H1 (cell line): ENCODE measurements around the gene CDK3. TPM values are rescaled to one million over a fixed set of nuclear protein-coding genes. Genes with fewer than 3 reads are reported as not detected.

Source experiments
- CTCF ChIA-PET: fragments of 300-600 bp; sonication (Branson Sonifier 250); formaldehyde crosslinking; loops from one replicate; lab custom pipeline; 2021; ENCODE audit not compliant: partially characterized antibody; lab: Charles Lee
- POLR2A ChIA-PET: fragments of 300-600 bp; sonication (Branson Sonifier 250); formaldehyde crosslinking; loops from one replicate; lab custom pipeline; 2021; ENCODE audit warnings: inconsistent platforms; ENCODE audit not compliant: partially characterized antibody; lab: Charles Lee
- DNase-seq, 2 experiments: peaks; one replicate each; pipeline versions ENCODE4 v3.0.0 to v3.0.0-alpha.2; 2010 to 2022; ENCODE audit warnings: low spot score in 2 of 2, low read depth in 1 of 2, mixed read lengths in 1 of 2
- FAIRE-seq: peaks from 2 replicates; lab custom pipeline; 2011; peaks lifted over from hg19 to GRCh38; lab: Jason Lieb, UNC
- H2AFZ ChIP-seq: 2 replicates; pipeline ENCODE4 v1.8.1; 2012; ENCODE audit warnings: low read length, inconsistent platforms
- H2AK5ac ChIP-seq: 2 replicates; pipeline ENCODE4 v1.6.1; 2013; ENCODE audit warnings: low read depth, low read length
- H2BK120ac ChIP-seq: replicated peaks from 2 replicates; pipeline ENCODE3; 2013; ENCODE audit warnings: low read depth, low read length, inconsistent platforms
- H2BK12ac ChIP-seq: 2 replicates; pipeline ENCODE4 v1.6.1; 2013; ENCODE audit warnings: low read depth, low read length
- H2BK15ac ChIP-seq: 2 replicates; pipeline ENCODE4 v1.6.1; 2013; ENCODE audit warnings: low read length
- H2BK20ac ChIP-seq: 2 replicates; pipeline ENCODE4 v1.6.1; 2013; ENCODE audit warnings: low read length
- H2BK5ac ChIP-seq: 2 replicates; pipeline ENCODE4 v1.6.1; 2013; ENCODE audit warnings: low read depth, low read length
- H3K14ac ChIP-seq: 2 replicates; pipeline ENCODE4 v1.6.1; 2013; ENCODE audit warnings: inconsistent platforms; ENCODE audit not compliant: insufficient read length
- H3K18ac ChIP-seq: 2 replicates; pipeline ENCODE4 v1.6.1; 2013; ENCODE audit warnings: low read length; ENCODE audit errors: extremely low read depth
- H3K23ac ChIP-seq: 2 replicates; pipeline ENCODE4 v1.6.1; 2013; ENCODE audit warnings: inconsistent platforms; ENCODE audit not compliant: insufficient read length
- H3K23me2 ChIP-seq: 2 replicates; pipeline ENCODE4 v1.6.1; 2013; ENCODE audit warnings: low read depth, low read length
- H3K27ac ChIP-seq: 2 replicates; pipeline ENCODE4 v1.6.1; 2011; ENCODE audit warnings: low read depth, low read length, inconsistent platforms
- H3K27me3 ChIP-seq, 4 experiments: replicated peaks in 1 of 4; 1 replicate in 1 of 4; 2 replicates in 3 of 4; pipeline versions ENCODE4 v1.6.1 to v1.8.1; 2011 to 2013; ENCODE audit warnings: low read length in 3 of 4, mild to moderate bottlenecking in 3 of 4, inconsistent platforms in 2 of 4, mixed read lengths in 2 of 4, moderate library complexity in 1 of 4; ENCODE audit not compliant: control insufficient read depth in 3 of 4, insufficient read depth in 3 of 4; ENCODE audit errors: extremely low read depth in 1 of 4
- H3K36me3 ChIP-seq, 4 experiments: 2 replicates each; pipeline versions ENCODE4 v1.6.1 to v1.8.1; 2011 to 2013; ENCODE audit warnings: mild to moderate bottlenecking in 4 of 4, low read length in 3 of 4, moderate library complexity in 2 of 4, control low read depth in 1 of 4, inconsistent platforms in 1 of 4; ENCODE audit not compliant: insufficient read depth in 4 of 4, control insufficient read depth in 2 of 4
- H3K4ac ChIP-seq: replicated peaks from 2 replicates; pipeline ENCODE3; 2013; ENCODE audit warnings: low read length, low read depth, mixed read lengths, inconsistent platforms; ENCODE audit not compliant: insufficient read length
- H3K4me1 ChIP-seq, 4 experiments: replicated peaks in 1 of 4; 1 replicate in 1 of 4; 2 replicates in 3 of 4; pipeline versions ENCODE4 v1.6.1 to v1.8.1; 2011 to 2013; ENCODE audit warnings: low read length in 3 of 4, inconsistent platforms in 2 of 4, mixed read lengths in 1 of 4; ENCODE audit not compliant: insufficient read depth in 4 of 4, control insufficient read depth in 3 of 4
- H3K4me2 ChIP-seq, 2 experiments: 2 replicates each; pipeline versions ENCODE4 v1.6.1 to v1.8.1; 2011 to 2013; ENCODE audit warnings: low read depth in 2 of 2, low read length in 2 of 2, control low read depth in 1 of 2, inconsistent platforms in 1 of 2, mild to moderate bottlenecking in 1 of 2; ENCODE audit not compliant: insufficient read depth in 1 of 2
- H3K4me3 ChIP-seq, 4 experiments: fragments of 200-600, 300-600 bp in 1 of 4; sonication (generic), shearing (Covaris generic), sonication (Bioruptor Twin) in 1 of 4; 2 replicates each; pipeline versions ENCODE4 v1.5.1 to v1.8.1; 2011 to 2016; ENCODE audit warnings: low read length in 4 of 4, low read depth in 3 of 4, control low read depth in 2 of 4, inconsistent platforms in 2 of 4, mild to moderate bottlenecking in 2 of 4, mixed read lengths in 1 of 4, moderate library complexity in 1 of 4; ENCODE audit not compliant: insufficient read depth in 2 of 4; ENCODE audit errors: extremely low read depth in 1 of 4
- H3K56ac ChIP-seq: replicated peaks from 2 replicates; pipeline ENCODE3; 2013; ENCODE audit warnings: low read depth, mild to moderate bottlenecking, mixed read lengths, low read length, inconsistent platforms; ENCODE audit not compliant: insufficient read length
- H3K79me1 ChIP-seq: 2 replicates; pipeline ENCODE4 v1.6.1; 2013; ENCODE audit warnings: low read depth, low read length, control low read depth
- H3K79me2 ChIP-seq, 2 experiments: 2 replicates each; pipeline versions ENCODE4 v1.6.1 to v1.8.1; 2012 to 2013; ENCODE audit warnings: low read length in 2 of 2, mild to moderate bottlenecking in 2 of 2, inconsistent platforms in 1 of 2; ENCODE audit not compliant: insufficient read depth in 2 of 2, control insufficient read depth in 1 of 2
- H3K9ac ChIP-seq, 4 experiments: replicated peaks in 1 of 4; 1 replicate in 1 of 4; 2 replicates in 3 of 4; pipeline versions ENCODE4 v1.6.1 to v1.8.1; 2011 to 2013; ENCODE audit warnings: low read depth in 3 of 4, low read length in 3 of 4, control low read depth in 2 of 4, mild to moderate bottlenecking in 2 of 4, moderate library complexity in 2 of 4, inconsistent platforms in 1 of 4; ENCODE audit errors: extremely low read depth in 1 of 4
- H3K9me3 ChIP-seq, 2 experiments: 2 replicates each; pipeline versions ENCODE4 v1.6.1 to v1.8.1; 2012 to 2013; ENCODE audit warnings: mild to moderate bottlenecking in 2 of 2, moderate library complexity in 2 of 2, control low read depth in 1 of 2, inconsistent platforms in 1 of 2, low read depth in 1 of 2, low read length in 1 of 2, mixed read lengths in 1 of 2; ENCODE audit not compliant: insufficient read depth in 2 of 2
- H4K20me1 ChIP-seq, 2 experiments: replicated peaks in 1 of 2; 2 replicates each; pipeline versions ENCODE3 to v1.8.1; 2011 to 2013; ENCODE audit warnings: inconsistent platforms in 2 of 2, low read length in 2 of 2, mild to moderate bottlenecking in 1 of 2; ENCODE audit not compliant: insufficient read depth in 2 of 2, control insufficient read depth in 1 of 2
- H4K5ac ChIP-seq: 2 replicates; pipeline ENCODE4 v1.6.1; 2013; ENCODE audit warnings: low read length, low read depth, mixed read lengths, inconsistent platforms; ENCODE audit not compliant: insufficient read length
- H4K8ac ChIP-seq: 2 replicates; pipeline ENCODE4 v1.8.0; 2013; ENCODE audit warnings: mild to moderate bottlenecking, moderate library complexity, low read length, inconsistent platforms; ENCODE audit not compliant: insufficient read depth; ENCODE audit errors: extremely low read depth
- H4K91ac ChIP-seq: replicated peaks from 2 replicates; pipeline ENCODE3; 2013; ENCODE audit warnings: low read length, mixed read lengths, inconsistent platforms; ENCODE audit not compliant: insufficient read length
- ASH2L ChIP-seq: fragments of 200-600, 300-600 bp; sonication (generic); IDR thresholded peaks from one replicate; pipeline ENCODE4 v1.7.1; 2017; ENCODE audit warnings: low read length
- ATF3 ChIP-seq: IDR thresholded peaks from 2 replicates; pipeline ENCODE4 v1.6.1; 2011; ENCODE audit warnings: low read depth, mild to moderate bottlenecking, low read length; ENCODE audit not compliant: insufficient read depth
- EZH2 ChIP-seq: fragments of 200-600 bp; sonication (generic); IDR thresholded peaks from 2 replicates; pipeline ENCODE4 v1.7.1; 2012; ENCODE audit warnings: low read depth, mild to moderate bottlenecking, moderate library complexity, low read length, inconsistent platforms; ENCODE audit not compliant: severe bottlenecking
- FOSL1 ChIP-seq: IDR thresholded peaks from 2 replicates; pipeline ENCODE4 v1.6.1; 2011; ENCODE audit warnings: mild to moderate bottlenecking, low read depth, low read length, moderate library complexity; ENCODE audit not compliant: insufficient read depth
- NRF1 ChIP-seq: IDR thresholded peaks from 2 replicates; pipeline ENCODE4 v1.6.1; 2011; ENCODE audit warnings: mild to moderate bottlenecking, low read depth, low read length, improper control_type of control experiment
- POLR2AphosphoS5 ChIP-seq: IDR thresholded peaks from 2 replicates; pipeline ENCODE4 v1.6.1; 2011; ENCODE audit warnings: low read depth, low read length
- TEAD4 ChIP-seq: IDR thresholded peaks from 2 replicates; pipeline ENCODE4 v1.6.1; 2012; ENCODE audit warnings: low read depth, low read length, inconsistent platforms, mixed read lengths
- WGBS, 2 experiments: shearing (Covaris generic) in 1 of 2; methylation state at CpG; one replicate each; pipeline versions ENCODE4 v1.1.6 to v1.1.7; 2013 to 2015; ENCODE audit warnings: low lambda C conversion rate in 2 of 2, mixed read lengths in 2 of 2, inconsistent platforms in 1 of 2, low coverage in 1 of 2, missing lambda C conversion rate in 1 of 2; ENCODE audit not compliant: insufficient replicate concordance in 2 of 2, insufficient coverage in 1 of 2, insufficient read length in 1 of 2; ENCODE audit errors: extremely low coverage in 1 of 2, missing lambda C conversion rate in 1 of 2; 5-methylcytosine and 5-hydroxymethylcytosine counted together
- polyA plus RNA-seq, 7 experiments: library from polyadenylated mRNA; depleted of rRNA in 3 of 7; stranded (reverse) in 5 of 7; unstranded in 2 of 7; fragments of >200 nt in 5 of 7; fragments of 200-250 nt in 2 of 7; gene quantifications; 1 replicate in 5 of 7; 2 replicates in 1 of 7; 4 replicates in 1 of 7; pipeline versions ENCODE4 v1.2.1 to v1.2.3, GENCODE V29; 2011 to 2013; ENCODE audit warnings: missing spikeins in 2 of 7, mixed read lengths in 2 of 7
- total RNA-seq: library from RNA; stranded (reverse); fragmentation: NEBNext Ultra II Directional; extraction: Animal tissue kit (Norgen Biotek cat#: 25700); gene quantifications from 2 replicates; pipeline ENCODE4 v1.2.1, GENCODE V29; 2021

CDK3 gene
- total and polyA plus RNA-seq, 2 of the 8 experiments (the other 6 are each of a cell fraction or from before 2014, with no cell fraction given), result 10.0 to 14.6 TPM

- Histone ChIP-seq H2BK12ac (peak within 1 kb of the TSS; percentile 60; the same call in 1 of the 2 replicates), H4K20me1 (no peaks in the 10 kb centered on the region), H3K9ac (no peak within 1 kb of the TSS), H3K9me3 (no peaks in the 10 kb centered on the region), H2AFZ (no peak within 1 kb of the TSS), H2AK5ac (peak within 1 kb of the TSS; percentile 15; the same call in 1 of the 2 replicates), H3K27ac (no peak within 1 kb of the TSS), H3K79me2 (no peaks in the 10 kb centered on the region), H3K27me3 (no peaks in the 10 kb centered on the region), H3K4me2 (no peak within 1 kb of the TSS), H2BK15ac (peak within 1 kb of the TSS; percentile 88; the same call in 1 of the 2 replicates), H3K4me3 (no peak within 1 kb of the TSS), H4K8ac (no peak within 1 kb of the TSS; the same call in none of the 2 replicates), H3K36me3 (no peaks in the 10 kb centered on the region), H3K4ac (no peak within 1 kb of the TSS), H3K23me2 (no peaks in the 10 kb centered on the region), H3K4me1 (peaks cover 0 to 12% (median 4%) of the 10 kb centered on the region in 4 experiments; a peak in 6 of 7 replicates), H3K14ac (no peak within 1 kb of the TSS), H2BK120ac (no peak within 1 kb of the TSS), H4K91ac (no peak within 1 kb of the TSS), H2BK20ac (no peak within 1 kb of the TSS), H3K18ac (peak within 1 kb of the TSS; percentile 13; the same call in 1 of the 2 replicates), H2BK5ac (no peak within 1 kb of the TSS), H3K79me1 (no peaks in the 10 kb centered on the region), H4K5ac (no peak within 1 kb of the TSS), H3K56ac (no peak within 1 kb of the TSS), H3K23ac (no peak within 1 kb of the TSS)
- FAIRE-seq (no peak), DNase-seq (no peak)
- TF ChIP-seq FOSL1 (no peak), TEAD4 (no peak), EZH2 (no peak), NRF1 (no peak), ATF3 (no peak), ASH2L (no peak), POLR2AphosphoS5 (no peak)
- CTCF ChIA-PET, result interaction anchor here (13.7 kb wide), 1 partner anchor 19 kb away, joined by 229 read pairs; the partner anchor contains the start of gene CDK3
- POLR2A ChIA-PET, result interaction anchor here (0.7 kb wide), 1 partner anchor 15 kb away, joined by 5 read pairs; no protein-coding TSS in a partner anchor
- 78% methylated on average over 17 of the region's 24 CpGs; no CpG with 5 or more reads in 1 of the 2 experiments for WGBS, 2 experiments
Observed at GRCh38 chr17:76027159-76027839, 26.6 kb downstream of the CDK3 start, which contains the start of gene EVPL. Gene EVPL (minus strand): TSS chr17:76027306. CDS start chr17:76027198, 108 bp downstream.
